Endothelial cell of umbilical vein (primary cell): ENCODE results near the gene PRDM2. TPM values are rescaled to one million over a fixed set of nuclear protein-coding genes. Genes with fewer than 3 reads are reported as not detected.

Experiments
- BruUV-seq: library from RNA; stranded (reverse); fragments of 400-500 nt; replicated peaks from 2 replicates; lab custom pipeline; 2021; lab: Mats Ljungman, UMichigan
- CTCF ChIA-PET: fragments of 300-600, 350-600 bp; sonication (Branson Sonifier 250); formaldehyde crosslinking; loops from one replicate; lab custom pipeline; 2021; ENCODE audit warnings: antibody characterized with exemption, inconsistent platforms; lab: Charles Lee
- POLR2A ChIA-PET: fragments of 300-600, 350-600 bp; sonication (Branson Sonifier 250); formaldehyde crosslinking; loops from one replicate; lab custom pipeline; 2021; ENCODE audit warnings: antibody characterized with exemption, inconsistent platforms; lab: Charles Lee
- DNase-seq: peaks from one replicate; pipeline ENCODE4 v3.0.0-alpha.2; 2011; ENCODE audit warnings: low read depth, low spot score
- FAIRE-seq: peaks from 2 replicates; lab custom pipeline; 2011; peaks lifted over from hg19 to GRCh38; lab: Jason Lieb, UNC
- H2AFZ ChIP-seq: 2 replicates; pipeline ENCODE4 v1.6.0; 2012; ENCODE audit warnings: low read depth, low read length, control low read depth, inconsistent platforms
- H3K27ac ChIP-seq: 2 replicates; pipeline ENCODE4 v1.5.1; 2011; ENCODE audit warnings: low read depth, mild to moderate bottlenecking, control low read depth, low read length, moderate library complexity; ENCODE audit not compliant: insufficient read depth
- H3K27me3 ChIP-seq, 2 experiments: 2 replicates each; pipeline versions ENCODE4 v1.6.0 to v1.6.1; 2011; ENCODE audit warnings: low read length in 2 of 2, mixed read lengths in 1 of 2; ENCODE audit not compliant: control insufficient read depth in 2 of 2, insufficient read depth in 2 of 2
- H3K36me3 ChIP-seq, 2 experiments: 2 replicates in 1 of 2; 3 replicates in 1 of 2; pipeline ENCODE4 v1.5.1; 2011; ENCODE audit warnings: low read length in 2 of 2, mild to moderate bottlenecking in 1 of 2, moderate library complexity in 1 of 2; ENCODE audit not compliant: control insufficient read depth in 2 of 2, insufficient read depth in 2 of 2; ENCODE audit errors: extremely low read depth in 1 of 2
- H3K4me1 ChIP-seq: 3 replicates; pipeline ENCODE4 v1.5.1; 2011; ENCODE audit warnings: mild to moderate bottlenecking, low read length; ENCODE audit not compliant: control insufficient read depth, insufficient read depth; ENCODE audit errors: extremely low read depth
- H3K4me2 ChIP-seq: 2 replicates; pipeline ENCODE4 v1.6.1; 2011; ENCODE audit warnings: low read length, control low read depth, mixed read lengths; ENCODE audit not compliant: insufficient read depth
- H3K4me3 ChIP-seq, 3 experiments: fragments of 200-600 bp in 1 of 3; sonication (generic), shearing (Covaris generic) in 1 of 3; replicated peaks in 1 of 3; 2 replicates each; pipeline ENCODE4 v1.5.1; 2011 to 2016; ENCODE audit warnings: control low read depth in 3 of 3, low read length in 3 of 3, mild to moderate bottlenecking in 2 of 3, inconsistent platforms in 1 of 3, low read depth in 1 of 3, moderate library complexity in 1 of 3; ENCODE audit not compliant: insufficient read depth in 1 of 3
- H3K79me2 ChIP-seq: 2 replicates; pipeline ENCODE4 v1.6.0; 2012; ENCODE audit warnings: low read length, inconsistent platforms; ENCODE audit not compliant: control insufficient read depth, insufficient read depth
- H3K9ac ChIP-seq: replicated peaks from 2 replicates; pipeline ENCODE3; 2011; ENCODE audit warnings: low read length, control low read depth; ENCODE audit not compliant: insufficient read depth; ENCODE audit errors: extremely low read depth
- H3K9me1 ChIP-seq: replicated peaks from 3 replicates; pipeline ENCODE4 v1.6.0; 2011; ENCODE audit warnings: mild to moderate bottlenecking, low read length; ENCODE audit not compliant: control insufficient read depth, insufficient read depth; ENCODE audit errors: extremely low read depth
- H3K9me3 ChIP-seq: replicated peaks from 2 replicates; pipeline ENCODE4 v1.5.1; 2012; ENCODE audit warnings: low read length, inconsistent platforms; ENCODE audit not compliant: control insufficient read depth, insufficient read depth
- H4K20me1 ChIP-seq: replicated peaks from 2 replicates; pipeline ENCODE3; 2011; ENCODE audit warnings: mild to moderate bottlenecking, low read length; ENCODE audit not compliant: control insufficient read depth, insufficient read depth; ENCODE audit errors: extremely low read depth
- EZH2 ChIP-seq: IDR thresholded peaks from 2 replicates; pipeline ENCODE4 v1.6.1; 2012; ENCODE audit warnings: borderline replicate concordance, low read depth, mild to moderate bottlenecking, moderate library complexity, low read length, inconsistent platforms; ENCODE audit not compliant: severe bottlenecking
- FOS ChIP-seq: IDR thresholded peaks from 2 replicates; pipeline ENCODE4 v1.6.1; 2011; ENCODE audit warnings: mild to moderate bottlenecking, low read length, moderate library complexity, borderline replicate concordance; ENCODE audit not compliant: insufficient read depth
- GATA2 ChIP-seq: IDR thresholded peaks from 2 replicates; pipeline ENCODE4 v1.7.0; 2011; ENCODE audit warnings: low read depth, mild to moderate bottlenecking, moderate library complexity, mixed read lengths, low read length; ENCODE audit not compliant: insufficient read length, insufficient read depth
- JUN ChIP-seq: IDR thresholded peaks from 2 replicates; pipeline ENCODE4 v1.6.1; 2011; ENCODE audit warnings: borderline replicate concordance, low read depth; ENCODE audit not compliant: insufficient read length, insufficient read depth
- MYC ChIP-seq: IDR thresholded peaks from one replicate; pipeline ENCODE4 v1.6.1; 2011; ENCODE audit warnings: mild to moderate bottlenecking, low read depth, low read length
- POLR2A ChIP-seq: IDR thresholded peaks from 2 replicates; pipeline ENCODE4 v1.6.1; 2012; ENCODE audit warnings: low read depth, mild to moderate bottlenecking, control low read depth, low read length
- POLR2AphosphoS5 ChIP-seq: IDR thresholded peaks from 2 replicates; pipeline ENCODE4 v1.6.1; 2012; ENCODE audit warnings: low read depth, mild to moderate bottlenecking, control low read depth, low read length, moderate library complexity; ENCODE audit not compliant: insufficient read depth
- dilution Hi-C: fragments of 300-500 bp; cut with MboI; formaldehyde crosslinking; loops from one replicate; pipeline ENCODE4 v1.15.0; 2019; ENCODE audit warnings: low sequenced_read_pairs; ENCODE audit not compliant: extremely low pct_ligation_motif_present
- intact Hi-C: fragments of 100-400 bp; cut with micrococcal nuclease; formaldehyde crosslinking; loops from one replicate; pipeline ENCODE4 v1.10.0; 2022
- polyA plus RNA-seq, 4 experiments: library from polyadenylated mRNA; depleted of rRNA in 3 of 4; stranded (reverse) in 3 of 4; unstranded in 1 of 4; fragments of >200 nt; gene quantifications; 2 replicates each; pipeline versions ENCODE4 v1.2.1 to v1.2.3, GENCODE V29; 2011 to 2012; ENCODE audit warnings: missing spikeins in 1 of 4
- total RNA-seq: library from RNA; stranded (reverse); gene quantifications from 2 replicates; pipeline ENCODE4 v1.2.3, GENCODE V29; 2021
- TF ChIP-seq, protein P1 (sequence below), 2 donors: IDR thresholded peaks; 1 replicate in 1 of 2; 2 replicates in 1 of 2; pipeline ENCODE4 v1.5.1; 2011; ENCODE audit warnings: low read length in 2 of 2, mild to moderate bottlenecking in 2 of 2, moderate library complexity in 2 of 2, control low read depth in 1 of 2, inconsistent platforms in 1 of 2, low read depth in 1 of 2; ENCODE audit not compliant: insufficient read depth in 1 of 2; ENCODE audit errors: extremely low read depth in 1 of 2
- TF ChIP-seq, protein P2 (sequence below): IDR thresholded peaks from 2 replicates; pipeline ENCODE4 v1.6.1; 2011; ENCODE audit not compliant: insufficient read depth, insufficient read length

PRDM2 gene
- total and polyA plus RNA-seq, 2 donors (not counting 3 experiments of a cell fraction or from before 2014, with no cell fraction given) = 11.3 to 35.7 TPM

DNA sequence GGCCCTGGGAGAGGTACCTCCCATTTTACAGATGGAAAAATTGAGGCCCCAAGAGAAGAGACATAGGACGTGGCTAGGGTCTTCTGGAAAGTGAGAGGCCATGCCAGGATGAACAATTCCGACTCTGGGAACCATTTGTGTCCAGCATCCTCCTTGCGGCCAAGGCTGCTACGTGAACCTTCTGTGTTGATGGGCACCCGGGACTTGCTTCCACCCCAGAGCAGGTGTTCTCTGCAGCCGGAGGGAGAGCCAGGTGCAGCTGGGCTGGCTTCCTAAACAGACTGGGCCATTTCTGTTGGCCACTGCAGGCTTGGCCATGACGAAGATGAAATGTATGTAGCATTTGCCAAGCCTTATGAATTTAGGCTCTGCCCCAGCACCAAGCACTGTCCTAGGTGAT lies 118.9 kb downstream of the PRDM2 start:
- POLR2A ChIA-PET = no interaction called here
- Histone ChIP-seq H3K9me1 (no peaks in the 10 kb centered on the region), H3K79me2 (no peaks in the 10 kb centered on the region), H3K4me3 (no peak overlapping the region), H3K36me3 (no peaks in the 10 kb centered on the region), H4K20me1 (no peaks in the 10 kb centered on the region), H3K9me3 (no peaks in the 10 kb centered on the region), H3K4me2 (no peak overlapping the region), H3K4me1 (no peaks in the 10 kb centered on the region), H3K27me3 (no peaks in the 10 kb centered on the region), H2AFZ (no peak overlapping the region), H3K9ac (no peak overlapping the region), H3K27ac (no peak overlapping the region)
- DNase-seq (no peak), FAIRE-seq (no peak)
- CTCF ChIA-PET = no interaction called here
- dilution Hi-C loops (no loop called here), intact Hi-C loops (no loop called here)
- no TSS peak for BruUV-seq
- TF ChIP-seq POLR2AphosphoS5 = no peak
- TF ChIP-seq, protein P1, sequence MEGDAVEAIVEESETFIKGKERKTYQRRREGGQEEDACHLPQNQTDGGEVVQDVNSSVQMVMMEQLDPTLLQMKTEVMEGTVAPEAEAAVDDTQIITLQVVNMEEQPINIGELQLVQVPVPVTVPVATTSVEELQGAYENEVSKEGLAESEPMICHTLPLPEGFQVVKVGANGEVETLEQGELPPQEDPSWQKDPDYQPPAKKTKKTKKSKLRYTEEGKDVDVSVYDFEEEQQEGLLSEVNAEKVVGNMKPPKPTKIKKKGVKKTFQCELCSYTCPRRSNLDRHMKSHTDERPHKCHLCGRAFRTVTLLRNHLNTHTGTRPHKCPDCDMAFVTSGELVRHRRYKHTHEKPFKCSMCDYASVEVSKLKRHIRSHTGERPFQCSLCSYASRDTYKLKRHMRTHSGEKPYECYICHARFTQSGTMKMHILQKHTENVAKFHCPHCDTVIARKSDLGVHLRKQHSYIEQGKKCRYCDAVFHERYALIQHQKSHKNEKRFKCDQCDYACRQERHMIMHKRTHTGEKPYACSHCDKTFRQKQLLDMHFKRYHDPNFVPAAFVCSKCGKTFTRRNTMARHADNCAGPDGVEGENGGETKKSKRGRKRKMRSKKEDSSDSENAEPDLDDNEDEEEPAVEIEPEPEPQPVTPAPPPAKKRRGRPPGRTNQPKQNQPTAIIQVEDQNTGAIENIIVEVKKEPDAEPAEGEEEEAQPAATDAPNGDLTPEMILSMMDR (IDR thresholded peaks at IDR 0.05; ENCODE audit: extremely low read depth in 1 of 2, insufficient read depth in 1 of 2, low read depth in 1 of 2, low read length in 2 of 2) = no peak
- no peak for TF ChIP-seq EZH2
- no peak for TF ChIP-seq GATA2
- TF ChIP-seq FOS = no peak
- TF ChIP-seq, protein P2, sequence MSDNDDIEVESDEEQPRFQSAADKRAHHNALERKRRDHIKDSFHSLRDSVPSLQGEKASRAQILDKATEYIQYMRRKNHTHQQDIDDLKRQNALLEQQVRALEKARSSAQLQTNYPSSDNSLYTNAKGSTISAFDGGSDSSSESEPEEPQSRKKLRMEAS = no peak
- TF ChIP-seq POLR2A = no peak
- TF ChIP-seq MYC = no peak
- no peak for TF ChIP-seq JUN
